IPS DF 6.9 (cell line): ENCODE data around the gene CDCA4.

Source experiments
- DNase-seq: peaks from one replicate; pipeline ENCODE4 v3.0.0-alpha.2; 2013; ENCODE audit warnings: low read depth, low spot score
- H3K27ac ChIP-seq: one replicate; pipeline ENCODE4 v1.5.1; 2013; ENCODE audit warnings: low read length, control low read depth
- H3K27me3 ChIP-seq: 2 replicates; pipeline ENCODE4 v1.6.1; 2013; ENCODE audit warnings: mild to moderate bottlenecking, low read length; ENCODE audit not compliant: control insufficient read depth, insufficient read depth
- H3K36me3 ChIP-seq: 2 replicates; pipeline ENCODE4 v1.6.1; 2013; ENCODE audit warnings: low read length; ENCODE audit not compliant: control insufficient read depth, insufficient read depth
- H3K4me1 ChIP-seq: 2 replicates; pipeline ENCODE4 v1.6.1; 2013; ENCODE audit warnings: low read length; ENCODE audit not compliant: control insufficient read depth, insufficient read depth
- H3K4me3 ChIP-seq: 2 replicates; pipeline ENCODE4 v1.5.1; 2013; ENCODE audit warnings: mild to moderate bottlenecking, low read length
- H3K9me3 ChIP-seq: 2 replicates; pipeline ENCODE4 v1.6.1; 2013; ENCODE audit warnings: low read length, inconsistent platforms; ENCODE audit not compliant: control insufficient read depth, insufficient read depth
- WGBS: extraction: QIAGEN DNeasy Blood & Tissue Kit; methylation state at CpG from one replicate; pipeline ENCODE4 v1.1.7; 2013; ENCODE audit warnings: mixed read lengths, missing lambda C conversion rate; ENCODE audit not compliant: insufficient read length, insufficient coverage; 5-methylcytosine and 5-hydroxymethylcytosine counted together

The CDCA4 gene

DNA sequence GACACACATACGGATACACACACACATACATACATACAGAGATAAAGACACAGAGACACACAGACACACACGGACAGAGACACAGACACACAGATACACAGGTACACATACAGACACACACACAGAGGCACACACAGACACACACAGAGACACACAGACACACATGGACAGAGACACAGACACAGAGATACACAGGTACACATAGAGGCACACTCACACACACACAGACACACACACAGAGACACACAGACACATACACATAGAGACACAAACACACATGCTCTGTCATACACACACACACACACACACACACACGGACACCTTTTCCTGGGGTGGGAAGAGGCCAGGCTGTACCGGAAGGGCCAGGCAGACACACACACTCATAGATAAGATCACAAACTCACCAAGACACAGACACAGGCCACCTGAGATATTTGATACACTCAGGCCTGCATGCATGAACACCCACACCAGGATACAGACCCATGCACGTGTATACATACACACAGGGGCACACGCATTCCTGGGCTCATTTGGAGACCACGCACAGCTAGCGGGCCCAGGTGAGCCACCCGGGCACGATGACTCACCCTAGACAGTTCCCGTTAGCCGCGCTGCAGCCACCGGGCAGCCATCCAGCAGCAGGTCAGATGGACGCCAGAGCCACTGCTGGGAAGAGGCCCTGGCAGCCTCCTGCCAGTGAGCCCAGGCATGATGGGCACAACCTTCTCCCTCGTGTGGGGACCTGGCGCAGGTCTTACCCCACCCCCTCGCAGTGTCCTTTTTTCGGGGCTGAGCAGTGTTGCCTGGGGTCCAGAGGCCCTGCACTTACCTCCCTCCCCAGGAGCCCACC lies 40.9 kb downstream of the CDCA4 start:
- no peaks in the 10 kb centered on the region; the same call in 1 of the 2 replicates for H3K36me3 ChIP-seq
- H3K27ac ChIP-seq, result no peak overlapping the region
- no peaks in the 10 kb centered on the region for H3K9me3 ChIP-seq
- no peak overlapping the region for H3K4me3 ChIP-seq
- peaks cover 16% of the 10 kb centered on the region; the same call in 1 of the 2 replicates for H3K27me3 ChIP-seq
- no peaks in the 10 kb centered on the region; the same call in 1 of the 2 replicates for H3K4me1 ChIP-seq
- no CpG with 5 or more reads among the region's 19 CpGs for WGBS
- no peak for DNase-seq

DNA sequence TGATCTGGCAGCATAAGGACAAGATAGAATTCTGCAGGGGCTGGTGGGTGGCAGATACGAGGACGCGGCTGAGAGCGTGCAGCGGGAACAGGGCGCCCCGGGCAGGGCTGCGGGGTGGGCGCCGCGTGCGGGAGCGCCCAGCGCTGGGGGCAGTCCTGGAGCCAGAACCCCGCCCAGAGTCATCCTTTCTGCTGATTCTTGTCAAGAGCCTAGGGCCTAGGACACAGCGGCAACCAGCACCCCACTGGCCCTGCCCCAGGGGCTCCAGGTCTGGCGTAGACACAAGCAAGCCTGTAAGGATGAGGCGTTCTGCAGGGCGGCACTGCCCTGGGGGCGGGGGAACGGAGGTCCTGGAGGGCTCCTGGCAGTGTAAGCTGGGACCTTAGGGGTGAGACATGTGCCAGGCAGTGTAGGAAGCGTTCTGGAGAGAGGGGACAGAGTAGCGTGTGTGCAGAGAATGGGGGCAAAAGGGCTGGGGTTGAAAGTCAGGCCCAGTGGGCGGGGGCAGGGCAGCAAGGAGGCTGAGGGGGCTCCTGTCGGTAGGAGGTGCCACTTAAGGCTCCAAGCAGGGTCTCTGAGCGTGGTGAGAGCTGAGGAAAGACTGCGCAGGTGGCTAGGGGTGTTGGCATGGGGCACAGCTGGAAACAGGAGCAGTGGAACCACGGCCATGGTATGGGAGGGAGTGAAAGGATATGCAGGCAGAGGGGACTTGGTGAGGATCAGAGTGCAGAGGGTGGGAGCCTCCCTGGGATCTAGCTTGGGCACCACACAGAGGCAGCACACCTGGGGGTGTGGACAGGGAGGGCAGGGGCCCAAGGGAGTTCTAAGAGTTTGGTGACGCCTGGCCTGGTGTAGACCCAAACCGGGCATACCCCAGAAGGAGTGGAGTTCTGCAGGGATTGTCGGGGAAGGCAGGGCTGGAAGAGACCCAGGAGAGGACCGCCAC lies 41.9 kb downstream of the CDCA4 start:
- DNase-seq, result no peak
- Histone ChIP-seq H3K27ac (no peak overlapping the region), H3K4me1 (no peaks in the 10 kb centered on the region), H3K36me3 (no peaks in the 10 kb centered on the region), H3K27me3 (peaks cover 16% of the 10 kb centered on the region; the same call in 1 of the 2 replicates), H3K4me3 (peak overlapping the region; percentile 18; the same call in 1 of the 2 replicates), H3K9me3 (no peaks in the 10 kb centered on the region)
- no CpG with 5 or more reads among the region's 32 CpGs for WGBS

DNA sequence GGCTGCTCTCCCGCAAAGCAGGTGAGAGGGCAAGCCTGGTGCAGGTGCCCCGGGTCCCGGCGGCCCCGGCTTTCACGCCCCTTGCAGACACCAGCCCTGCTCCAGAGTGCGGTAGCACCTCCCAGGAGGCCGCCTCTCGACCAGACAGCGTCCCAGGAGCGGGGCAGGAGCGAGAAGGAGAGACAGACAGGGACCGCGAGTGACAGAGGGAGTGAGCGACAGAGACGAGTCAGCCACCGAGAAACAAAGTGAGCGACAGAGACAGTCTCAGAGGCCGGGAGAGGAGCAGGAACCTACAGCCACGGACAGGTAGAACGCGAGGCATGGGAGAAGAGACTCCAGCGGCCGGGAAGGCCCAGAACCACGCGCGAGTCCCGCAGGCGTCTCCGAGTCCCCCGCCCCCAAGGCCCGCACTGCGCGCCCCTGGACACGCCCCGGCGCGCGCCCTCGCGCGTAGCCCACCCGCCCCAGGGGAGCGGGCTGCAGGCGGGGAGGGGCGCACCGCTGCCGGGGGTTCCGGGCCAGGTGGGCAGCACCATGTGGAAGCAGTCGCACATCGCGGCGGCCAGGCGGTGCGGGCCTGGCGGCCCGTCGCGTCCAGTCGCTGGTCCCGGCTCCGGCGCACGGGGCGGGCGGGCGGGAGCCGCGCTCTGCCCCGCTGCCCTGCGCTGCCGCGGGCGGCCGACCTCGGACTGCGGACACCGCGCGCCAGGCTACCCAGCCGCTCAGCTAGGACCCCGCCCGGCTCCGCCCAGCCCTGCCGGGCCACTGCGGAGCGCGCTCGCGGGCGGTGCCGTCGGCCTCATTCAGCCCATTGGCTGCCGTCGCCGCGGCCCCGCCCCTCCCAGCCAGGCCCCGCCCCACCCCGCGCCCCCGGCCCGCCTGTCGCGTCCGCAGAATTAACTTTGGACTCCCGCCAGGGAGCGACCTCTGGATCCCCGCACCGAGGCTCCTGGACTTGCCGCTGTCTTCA lies 42.9 kb downstream of the CDCA4 start, which contains the start of gene AHNAK2:
TSS of gene AHNAK2 (minus strand) at position 694 of the 973 bp plus-strand sequence. CDS start at position 557, 137 bp downstream.
- no peaks in the 10 kb centered on the region for H3K9me3 ChIP-seq
- H3K4me1 ChIP-seq, result no peaks in the 10 kb centered on the region
- no CpG with 5 or more reads among the region's 111 CpGs for WGBS
- peaks cover 16% of the 10 kb centered on the region; the same call in 1 of the 2 replicates for H3K27me3 ChIP-seq
- H3K4me3 ChIP-seq, result peak within 1 kb of the TSS; percentile 54
- H3K36me3 ChIP-seq, result no peaks in the 10 kb centered on the region
- H3K27ac ChIP-seq, result no peak within 1 kb of the TSS
- DNase-seq, result peak; percentile 54

DNA sequence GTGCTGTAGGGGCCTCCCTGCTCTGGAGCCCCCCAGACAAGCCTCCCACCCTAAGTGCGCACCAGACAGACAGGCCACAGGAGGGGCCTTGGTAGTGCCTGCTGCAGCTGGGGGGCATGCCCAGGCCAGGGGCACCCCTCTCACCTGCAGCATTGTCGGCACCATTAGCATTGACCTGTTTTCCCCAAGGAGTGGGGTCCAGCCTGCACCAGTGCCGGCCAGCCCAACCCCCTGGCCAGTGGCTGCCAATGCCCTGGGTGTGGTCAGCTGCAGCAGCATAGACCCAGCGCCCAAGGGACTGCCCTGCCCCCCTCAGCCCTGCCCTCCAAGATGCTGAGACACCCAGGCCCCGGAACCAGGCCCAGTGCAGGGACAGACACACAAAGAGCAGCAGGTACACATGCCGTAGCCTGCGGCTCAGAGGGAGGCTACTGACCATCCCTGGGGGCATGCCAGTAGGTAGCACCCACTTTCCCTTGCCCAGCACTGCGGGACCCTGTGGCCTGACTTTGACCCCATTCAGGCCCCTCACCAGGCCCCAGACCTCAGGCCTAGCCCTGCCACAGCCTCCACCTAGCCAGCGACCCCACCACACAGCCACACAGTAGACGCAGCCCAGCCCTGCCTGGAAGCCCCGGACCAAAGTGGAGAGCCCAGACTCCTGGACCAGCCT lies 43.7 kb downstream of the CDCA4 start:
- Histone ChIP-seq H3K4me1 (no peaks in the 10 kb centered on the region), H3K9me3 (no peaks in the 10 kb centered on the region), H3K27me3 (peaks cover 16% of the 10 kb centered on the region; the same call in 1 of the 2 replicates), H3K27ac (no peak overlapping the region), H3K36me3 (no peaks in the 10 kb centered on the region), H3K4me3 (no peak overlapping the region)
- no CpG with 5 or more reads among the region's 11 CpGs for WGBS
- no peak for DNase-seq

DNA sequence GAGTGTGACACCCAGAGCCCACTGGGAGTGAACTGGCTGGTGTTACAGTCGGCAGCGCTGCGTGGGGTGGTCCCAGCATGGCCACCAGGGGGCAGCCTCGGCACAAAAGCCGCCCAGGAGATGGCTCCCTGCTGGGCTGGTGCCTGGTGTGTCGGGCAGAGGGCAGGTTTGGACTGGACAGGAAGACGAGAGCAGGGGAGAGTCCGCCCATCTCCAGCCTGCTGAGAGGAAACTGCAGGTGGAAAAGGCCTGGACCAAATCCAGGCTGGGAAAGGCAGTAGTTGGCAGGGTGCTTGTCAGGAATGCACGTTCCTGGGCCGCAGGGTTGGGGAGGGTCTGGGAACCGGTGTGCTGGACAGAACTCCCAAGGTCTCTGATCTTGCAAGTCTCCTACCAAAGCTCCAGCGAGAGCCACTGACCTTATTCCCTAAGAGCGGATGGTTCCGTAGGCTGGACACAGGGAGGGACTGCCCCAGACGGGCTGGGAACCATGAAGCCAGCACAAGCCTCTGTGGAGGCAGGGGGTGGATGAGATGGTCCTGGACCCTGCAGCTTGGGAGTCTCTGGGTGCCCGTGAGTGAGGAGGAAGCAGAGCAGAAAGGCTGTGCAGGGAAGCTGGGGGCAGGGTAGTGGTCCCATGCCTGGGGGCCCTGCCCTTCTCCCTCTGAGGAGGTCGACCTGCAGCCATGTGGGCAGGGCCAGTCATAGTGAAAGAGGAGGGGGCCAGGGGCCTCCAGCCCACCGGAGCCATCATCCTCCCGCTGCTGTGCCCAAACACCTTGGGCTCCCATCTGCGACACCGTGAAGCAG lies 44.5 kb downstream of the CDCA4 start:
- H3K27me3 ChIP-seq, result peaks cover 16% of the 10 kb centered on the region; the same call in 1 of the 2 replicates
- no peaks in the 10 kb centered on the region for H3K9me3 ChIP-seq
- H3K36me3 ChIP-seq, result no peaks in the 10 kb centered on the region
- H3K4me3 ChIP-seq, result no peak overlapping the region
- WGBS, result no CpG with 5 or more reads among the region's 21 CpGs
- no peak for DNase-seq
- H3K27ac ChIP-seq, result no peak overlapping the region
- no peaks in the 10 kb centered on the region for H3K4me1 ChIP-seq

DNA sequence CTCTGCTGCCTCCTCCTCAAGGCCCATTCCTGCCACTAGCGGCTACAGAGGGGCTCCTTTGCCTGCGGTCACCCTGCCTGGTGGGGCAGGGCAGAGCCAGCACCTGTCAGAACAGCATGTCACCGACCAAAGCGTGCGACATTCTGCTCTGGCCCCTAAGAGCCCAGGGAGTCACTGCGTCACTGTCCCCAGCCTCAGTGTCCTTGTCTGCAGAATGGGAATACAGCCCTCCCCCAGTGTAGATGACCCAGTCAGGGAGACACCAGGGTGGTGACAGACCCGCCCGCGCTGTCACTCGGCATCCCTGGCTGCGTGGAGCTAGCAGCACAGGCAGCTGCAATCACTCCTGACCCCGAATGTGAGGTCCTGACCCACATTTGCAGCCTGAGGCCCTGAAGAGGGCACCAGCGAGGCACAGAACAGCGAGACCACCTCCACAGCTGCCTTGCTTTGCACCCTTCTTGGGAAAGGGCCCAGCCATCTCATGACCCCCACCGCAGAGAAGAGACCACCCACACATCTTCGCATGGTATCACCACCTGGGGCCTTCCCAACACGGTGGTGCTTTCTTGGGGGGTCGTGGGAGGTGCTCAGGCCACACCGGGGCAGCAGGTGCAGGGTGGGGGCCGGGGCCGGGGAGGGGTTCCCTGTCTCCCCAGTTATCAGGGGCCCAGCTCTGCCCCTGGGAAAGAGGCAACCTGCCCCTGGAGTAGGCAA lies 45.2 kb downstream of the CDCA4 start:
- WGBS, result no CpG with 5 or more reads among the region's 21 CpGs

DNA sequence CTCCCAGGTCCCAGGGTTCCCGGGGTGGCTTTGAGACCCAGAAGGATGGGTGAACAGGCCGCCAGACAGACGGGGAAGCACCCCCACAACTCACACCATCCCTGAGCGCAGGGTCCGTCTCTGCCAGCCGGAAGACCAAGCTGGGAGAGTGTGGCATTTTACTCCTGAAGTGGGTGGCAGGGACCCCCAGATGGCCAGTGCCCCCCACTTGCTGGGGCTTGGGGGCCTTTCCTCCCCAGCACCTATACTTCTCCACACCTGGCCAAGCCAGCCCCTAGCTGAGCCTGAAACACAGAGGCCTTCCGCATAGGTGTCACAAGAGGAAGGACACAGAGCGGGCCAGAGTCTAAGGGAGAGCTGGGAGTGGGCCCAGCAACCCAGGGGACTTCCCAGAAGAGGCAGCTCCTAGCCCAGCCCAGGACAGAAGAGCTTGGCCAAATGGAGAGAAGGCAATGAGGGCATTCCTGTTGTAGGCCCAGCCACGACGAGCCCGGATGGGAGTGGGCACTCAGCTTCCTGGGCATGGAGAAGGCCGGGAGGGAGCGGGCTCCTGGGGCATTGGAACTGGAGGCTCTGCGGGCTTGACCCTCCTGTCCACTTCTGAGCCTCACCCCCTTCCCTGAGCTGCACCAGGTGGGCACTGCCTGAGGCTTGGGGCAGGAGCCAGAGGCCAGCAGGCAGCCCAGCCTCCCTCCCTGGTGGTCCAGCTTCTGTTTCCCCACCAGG lies 46.1 kb downstream of the CDCA4 start:
- H3K4me1 ChIP-seq, result peaks cover 3% of the 10 kb centered on the region; the same call in 1 of the 2 replicates
- H3K9me3 ChIP-seq, result no peaks in the 10 kb centered on the region
- no CpG with 5 or more reads among the region's 14 CpGs for WGBS
- H3K27ac ChIP-seq, result no peak overlapping the region
- H3K36me3 ChIP-seq, result no peaks in the 10 kb centered on the region
- peaks cover 16% of the 10 kb centered on the region; the same call in 1 of the 2 replicates for H3K27me3 ChIP-seq
- no peak overlapping the region for H3K4me3 ChIP-seq
- DNase-seq, result no peak

More for the DNA sequence above, 45.2 kb downstream of the CDCA4 start:
- no peak for DNase-seq
- H3K9me3 ChIP-seq, result no peaks in the 10 kb centered on the region
- no peak overlapping the region for H3K4me3 ChIP-seq
- H3K4me1 ChIP-seq, result no peaks in the 10 kb centered on the region
- H3K36me3 ChIP-seq, result no peaks in the 10 kb centered on the region
- H3K27me3 ChIP-seq, result peaks cover 16% of the 10 kb centered on the region; the same call in 1 of the 2 replicates
- H3K27ac ChIP-seq, result no peak overlapping the region

DNA sequence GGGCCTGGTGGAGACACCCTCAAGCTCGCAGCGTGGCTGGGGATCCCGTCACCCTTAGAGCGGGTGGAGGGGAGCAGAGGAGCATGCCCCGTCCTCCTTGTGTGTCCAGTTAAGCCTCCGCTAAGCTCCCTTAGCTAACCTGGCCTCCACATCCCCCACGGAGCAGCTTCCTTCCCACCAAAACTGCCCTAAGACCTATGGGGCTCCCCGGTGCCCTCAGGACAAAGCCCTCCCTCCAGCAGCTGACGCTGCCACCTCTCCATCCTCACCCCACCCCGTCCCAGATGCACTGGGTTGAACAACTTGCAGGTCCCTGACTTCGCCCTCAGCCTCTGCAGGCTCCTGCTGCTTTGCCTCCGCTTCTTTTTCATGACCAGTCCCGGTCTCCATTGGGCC lies 46.7 kb downstream of the CDCA4 start:
- Histone ChIP-seq H3K9me3 (no peaks in the 10 kb centered on the region), H3K4me3 (no peak overlapping the region), H3K27ac (no peak overlapping the region)

More for the DNA sequence above, 46.7 kb downstream of the CDCA4 start:
- no CpG with 5 or more reads among the region's 13 CpGs for WGBS
- no peak for DNase-seq
- Histone ChIP-seq H3K4me1 (peaks cover 3% of the 10 kb centered on the region; the same call in 1 of the 2 replicates), H3K36me3 (no peaks in the 10 kb centered on the region), H3K27me3 (peaks cover 12% of the 10 kb centered on the region; the same call in 1 of the 2 replicates)
